Endothelial cell of umbilical vein (primary cell): ENCODE results near the gene TREX2. TPM values are rescaled to one million over a fixed set of nuclear protein-coding genes. Genes with fewer than 3 reads are reported as not detected.

Experiments used
- BruUV-seq: library from RNA; stranded (reverse); fragments of 400-500 nt; replicated peaks from 2 replicates; lab custom pipeline; 2021; lab: Mats Ljungman, UMichigan
- CTCF ChIA-PET: fragments of 300-600, 350-600 bp; sonication (Branson Sonifier 250); formaldehyde crosslinking; loops from one replicate; lab custom pipeline; 2021; ENCODE audit warnings: antibody characterized with exemption, inconsistent platforms; lab: Charles Lee
- POLR2A ChIA-PET: fragments of 300-600, 350-600 bp; sonication (Branson Sonifier 250); formaldehyde crosslinking; loops from one replicate; lab custom pipeline; 2021; ENCODE audit warnings: antibody characterized with exemption, inconsistent platforms; lab: Charles Lee
- DNase-seq: peaks from one replicate; pipeline ENCODE4 v3.0.0-alpha.2; 2011; ENCODE audit warnings: low read depth, low spot score
- FAIRE-seq: peaks from 2 replicates; lab custom pipeline; 2011; peaks lifted over from hg19 to GRCh38; lab: Jason Lieb, UNC
- H2AFZ ChIP-seq: 2 replicates; pipeline ENCODE4 v1.6.0; 2012; ENCODE audit warnings: low read depth, low read length, control low read depth, inconsistent platforms
- H3K27ac ChIP-seq: 2 replicates; pipeline ENCODE4 v1.5.1; 2011; ENCODE audit warnings: low read depth, mild to moderate bottlenecking, control low read depth, low read length, moderate library complexity; ENCODE audit not compliant: insufficient read depth
- H3K27me3 ChIP-seq, 2 experiments: 2 replicates each; pipeline versions ENCODE4 v1.6.0 to v1.6.1; 2011; ENCODE audit warnings: low read length in 2 of 2, mixed read lengths in 1 of 2; ENCODE audit not compliant: control insufficient read depth in 2 of 2, insufficient read depth in 2 of 2
- H3K36me3 ChIP-seq, 2 experiments: 2 replicates in 1 of 2; 3 replicates in 1 of 2; pipeline ENCODE4 v1.5.1; 2011; ENCODE audit warnings: low read length in 2 of 2, mild to moderate bottlenecking in 1 of 2, moderate library complexity in 1 of 2; ENCODE audit not compliant: control insufficient read depth in 2 of 2, insufficient read depth in 2 of 2; ENCODE audit errors: extremely low read depth in 1 of 2
- H3K4me1 ChIP-seq: 3 replicates; pipeline ENCODE4 v1.5.1; 2011; ENCODE audit warnings: mild to moderate bottlenecking, low read length; ENCODE audit not compliant: control insufficient read depth, insufficient read depth; ENCODE audit errors: extremely low read depth
- H3K4me2 ChIP-seq: 2 replicates; pipeline ENCODE4 v1.6.1; 2011; ENCODE audit warnings: low read length, control low read depth, mixed read lengths; ENCODE audit not compliant: insufficient read depth
- H3K4me3 ChIP-seq, 3 experiments: fragments of 200-600 bp in 1 of 3; sonication (generic), shearing (Covaris generic) in 1 of 3; replicated peaks in 1 of 3; 2 replicates each; pipeline ENCODE4 v1.5.1; 2011 to 2016; ENCODE audit warnings: control low read depth in 3 of 3, low read length in 3 of 3, mild to moderate bottlenecking in 2 of 3, inconsistent platforms in 1 of 3, low read depth in 1 of 3, moderate library complexity in 1 of 3; ENCODE audit not compliant: insufficient read depth in 1 of 3
- H3K79me2 ChIP-seq: 2 replicates; pipeline ENCODE4 v1.6.0; 2012; ENCODE audit warnings: low read length, inconsistent platforms; ENCODE audit not compliant: control insufficient read depth, insufficient read depth
- H3K9ac ChIP-seq: replicated peaks from 2 replicates; pipeline ENCODE3; 2011; ENCODE audit warnings: low read length, control low read depth; ENCODE audit not compliant: insufficient read depth; ENCODE audit errors: extremely low read depth
- H3K9me1 ChIP-seq: replicated peaks from 3 replicates; pipeline ENCODE4 v1.6.0; 2011; ENCODE audit warnings: mild to moderate bottlenecking, low read length; ENCODE audit not compliant: control insufficient read depth, insufficient read depth; ENCODE audit errors: extremely low read depth
- H3K9me3 ChIP-seq: replicated peaks from 2 replicates; pipeline ENCODE4 v1.5.1; 2012; ENCODE audit warnings: low read length, inconsistent platforms; ENCODE audit not compliant: control insufficient read depth, insufficient read depth
- H4K20me1 ChIP-seq: replicated peaks from 2 replicates; pipeline ENCODE3; 2011; ENCODE audit warnings: mild to moderate bottlenecking, low read length; ENCODE audit not compliant: control insufficient read depth, insufficient read depth; ENCODE audit errors: extremely low read depth
- EZH2 ChIP-seq: IDR thresholded peaks from 2 replicates; pipeline ENCODE4 v1.6.1; 2012; ENCODE audit warnings: borderline replicate concordance, low read depth, mild to moderate bottlenecking, moderate library complexity, low read length, inconsistent platforms; ENCODE audit not compliant: severe bottlenecking
- FOS ChIP-seq: IDR thresholded peaks from 2 replicates; pipeline ENCODE4 v1.6.1; 2011; ENCODE audit warnings: mild to moderate bottlenecking, low read length, moderate library complexity, borderline replicate concordance; ENCODE audit not compliant: insufficient read depth
- GATA2 ChIP-seq: IDR thresholded peaks from 2 replicates; pipeline ENCODE4 v1.7.0; 2011; ENCODE audit warnings: low read depth, mild to moderate bottlenecking, moderate library complexity, mixed read lengths, low read length; ENCODE audit not compliant: insufficient read length, insufficient read depth
- JUN ChIP-seq: IDR thresholded peaks from 2 replicates; pipeline ENCODE4 v1.6.1; 2011; ENCODE audit warnings: borderline replicate concordance, low read depth; ENCODE audit not compliant: insufficient read length, insufficient read depth
- MYC ChIP-seq: IDR thresholded peaks from one replicate; pipeline ENCODE4 v1.6.1; 2011; ENCODE audit warnings: mild to moderate bottlenecking, low read depth, low read length
- POLR2A ChIP-seq: IDR thresholded peaks from 2 replicates; pipeline ENCODE4 v1.6.1; 2012; ENCODE audit warnings: low read depth, mild to moderate bottlenecking, control low read depth, low read length
- POLR2AphosphoS5 ChIP-seq: IDR thresholded peaks from 2 replicates; pipeline ENCODE4 v1.6.1; 2012; ENCODE audit warnings: low read depth, mild to moderate bottlenecking, control low read depth, low read length, moderate library complexity; ENCODE audit not compliant: insufficient read depth
- dilution Hi-C: fragments of 300-500 bp; cut with MboI; formaldehyde crosslinking; loops from one replicate; pipeline ENCODE4 v1.15.0; 2019; ENCODE audit warnings: low sequenced_read_pairs; ENCODE audit not compliant: extremely low pct_ligation_motif_present
- intact Hi-C: fragments of 100-400 bp; cut with micrococcal nuclease; formaldehyde crosslinking; loops from one replicate; pipeline ENCODE4 v1.10.0; 2022
- polyA plus RNA-seq, 4 experiments: library from polyadenylated mRNA; depleted of rRNA in 3 of 4; stranded (reverse) in 3 of 4; unstranded in 1 of 4; fragments of >200 nt; gene quantifications; 2 replicates each; pipeline versions ENCODE4 v1.2.1 to v1.2.3, GENCODE V29; 2011 to 2012; ENCODE audit warnings: missing spikeins in 1 of 4
- total RNA-seq: library from RNA; stranded (reverse); gene quantifications from 2 replicates; pipeline ENCODE4 v1.2.3, GENCODE V29; 2021
- TF ChIP-seq, protein P1 (sequence below): IDR thresholded peaks from 2 replicates; pipeline ENCODE4 v1.6.1; 2011; ENCODE audit not compliant: insufficient read depth, insufficient read length
- TF ChIP-seq, protein P2 (sequence below), 2 donors: IDR thresholded peaks; 1 replicate in 1 of 2; 2 replicates in 1 of 2; pipeline ENCODE4 v1.5.1; 2011; ENCODE audit warnings: low read length in 2 of 2, mild to moderate bottlenecking in 2 of 2, moderate library complexity in 2 of 2, control low read depth in 1 of 2, inconsistent platforms in 1 of 2, low read depth in 1 of 2; ENCODE audit not compliant: insufficient read depth in 1 of 2; ENCODE audit errors: extremely low read depth in 1 of 2

TREX2 gene
- total and polyA plus RNA-seq, 2 donors (not counting 3 experiments of a cell fraction or from before 2014, with no cell fraction given): 0.82 to 0.99 TPM

DNA sequence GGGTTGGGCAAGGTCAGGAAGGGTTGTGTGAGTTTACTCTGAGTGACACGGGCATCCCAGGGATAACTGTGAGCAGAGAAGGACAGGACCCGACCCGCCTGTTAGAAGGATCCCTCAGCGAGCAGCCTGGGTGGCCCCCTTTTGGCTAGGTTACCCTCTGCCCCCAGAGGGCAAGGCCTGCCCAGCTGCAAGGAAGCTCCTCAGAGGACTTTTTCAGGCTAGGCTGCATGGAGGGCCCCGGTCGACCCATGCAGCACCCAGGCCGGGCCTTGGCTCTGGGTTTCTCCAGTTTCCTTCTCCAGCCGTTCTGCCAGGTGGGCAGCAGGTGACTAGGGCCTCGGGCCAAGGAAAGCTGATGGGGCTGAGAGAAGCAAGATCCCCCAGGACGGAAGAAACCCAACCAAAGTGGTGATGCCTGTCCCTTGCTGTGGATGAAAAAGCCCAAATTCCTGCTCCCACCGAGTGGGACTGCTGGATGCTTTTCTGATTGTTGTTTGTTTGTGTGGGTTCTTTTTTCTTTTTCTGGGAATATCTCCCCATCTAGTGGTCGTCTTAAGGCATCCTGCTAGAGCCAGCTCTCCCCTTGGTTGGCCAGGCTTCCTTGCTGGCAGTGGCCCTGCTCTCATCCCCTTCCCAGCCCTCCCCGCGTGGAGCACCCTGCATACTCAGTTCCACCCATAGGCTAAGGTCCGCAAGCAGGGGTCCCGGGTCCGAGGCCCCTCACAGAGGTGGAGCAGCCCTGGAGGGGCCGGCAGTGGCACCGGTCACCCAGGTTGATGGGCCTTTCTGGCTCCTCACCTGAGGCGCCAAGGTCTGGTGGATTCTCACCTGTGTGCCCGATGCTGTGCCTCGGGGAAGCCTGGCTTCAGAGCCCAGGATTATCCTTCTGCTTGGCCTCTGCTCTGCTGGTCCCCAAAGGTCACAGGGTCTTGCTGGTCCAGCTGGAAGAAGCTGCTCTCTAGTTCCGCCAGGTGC, 32.8 kb downstream of the TREX2 start:
- Histone ChIP-seq H3K79me2 (no peaks in the 10 kb centered on the region), H3K9me1 (no peaks in the 10 kb centered on the region)

More for the DNA sequence above, 32.8 kb downstream of the TREX2 start:
- Histone ChIP-seq H3K9me3 (no peaks in the 10 kb centered on the region), H3K9ac (no peak overlapping the region), H3K4me3 (no peak overlapping the region), H3K36me3 (no peaks in the 10 kb centered on the region), H4K20me1 (no peaks in the 10 kb centered on the region), H2AFZ (no peak overlapping the region), H3K27me3 (no peaks in the 10 kb centered on the region), H3K27ac (no peak overlapping the region), H3K4me2 (no peak overlapping the region), H3K4me1 (peaks cover 6% of the 10 kb centered on the region)
- DNase-seq: no peak
- TF ChIP-seq POLR2AphosphoS5 (no peak), POLR2A (no peak), EZH2 (no peak), JUN (no peak), GATA2 (no peak), FOS (no peak), MYC (no peak)
- TF ChIP-seq, protein P1, sequence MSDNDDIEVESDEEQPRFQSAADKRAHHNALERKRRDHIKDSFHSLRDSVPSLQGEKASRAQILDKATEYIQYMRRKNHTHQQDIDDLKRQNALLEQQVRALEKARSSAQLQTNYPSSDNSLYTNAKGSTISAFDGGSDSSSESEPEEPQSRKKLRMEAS: no peak
- TF ChIP-seq, protein P2, sequence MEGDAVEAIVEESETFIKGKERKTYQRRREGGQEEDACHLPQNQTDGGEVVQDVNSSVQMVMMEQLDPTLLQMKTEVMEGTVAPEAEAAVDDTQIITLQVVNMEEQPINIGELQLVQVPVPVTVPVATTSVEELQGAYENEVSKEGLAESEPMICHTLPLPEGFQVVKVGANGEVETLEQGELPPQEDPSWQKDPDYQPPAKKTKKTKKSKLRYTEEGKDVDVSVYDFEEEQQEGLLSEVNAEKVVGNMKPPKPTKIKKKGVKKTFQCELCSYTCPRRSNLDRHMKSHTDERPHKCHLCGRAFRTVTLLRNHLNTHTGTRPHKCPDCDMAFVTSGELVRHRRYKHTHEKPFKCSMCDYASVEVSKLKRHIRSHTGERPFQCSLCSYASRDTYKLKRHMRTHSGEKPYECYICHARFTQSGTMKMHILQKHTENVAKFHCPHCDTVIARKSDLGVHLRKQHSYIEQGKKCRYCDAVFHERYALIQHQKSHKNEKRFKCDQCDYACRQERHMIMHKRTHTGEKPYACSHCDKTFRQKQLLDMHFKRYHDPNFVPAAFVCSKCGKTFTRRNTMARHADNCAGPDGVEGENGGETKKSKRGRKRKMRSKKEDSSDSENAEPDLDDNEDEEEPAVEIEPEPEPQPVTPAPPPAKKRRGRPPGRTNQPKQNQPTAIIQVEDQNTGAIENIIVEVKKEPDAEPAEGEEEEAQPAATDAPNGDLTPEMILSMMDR (IDR thresholded peaks at IDR 0.05; ENCODE audit: extremely low read depth in 1 of 2, insufficient read depth in 1 of 2, low read depth in 1 of 2, low read length in 2 of 2): peak in 1 of 2 donors; percentile 2
- FAIRE-seq: no peak
- ChIA-PET CTCF (interaction anchor here (1.4 kb wide), 1 partner anchor 472 kb away, joined by 3 read pairs; no protein-coding TSS in a partner anchor), POLR2A (no interaction called here)
- no TSS peak for BruUV-seq
- intact Hi-C loops (no loop called here), dilution Hi-C loops (no loop called here)
